NCI-H524 (cell line): ENCODE measurements around the gene CLPTM1L.
A peak's percentile ranks its signal among the peaks of the same experiment; 100 is the strongest.
"Not testable (repeated sequence)": the region's sequence is repeated elsewhere in the genome, so short reads cannot be mapped to it uniquely, and the experiment has no call there.

Experiments used
- DNase-seq, 2 experiments: peaks; one replicate each; lab custom pipeline; 2025; lab: John Stamatoyannopoulos, UW

CLPTM1L gene

GRCh38 chr5:1339818-1340210, 5.1 kb downstream of the CLPTM1L start:
- peak in 1 of 2 experiments; percentile 69 for DNase-seq

GRCh38 chr5:1339139-1339817, 5.6 kb downstream of the CLPTM1L start:
- DNase-seq = not testable (repeated sequence)

GRCh38 chr5:1338506-1339070, 6.3 kb downstream of the CLPTM1L start:
- DNase-seq = no peak

- DNase-seq = no peak
Measured at GRCh38 chr5:1338196-1338490, 6.8 kb downstream of the CLPTM1L start.

GRCh38 chr5:1337489-1338195, 7.3 kb downstream of the CLPTM1L start:
- DNase-seq = no peak

- no peak for DNase-seq
Measured at GRCh38 chr5:1336749-1337488, 8.0 kb downstream of the CLPTM1L start.

GRCh38 chr5:1336106-1336561, 8.8 kb downstream of the CLPTM1L start:
- no peak for DNase-seq

GRCh38 chr5:1335540-1336095, 9.3 kb downstream of the CLPTM1L start:
- DNase-seq = no peak

GRCh38 chr5:1334831-1335539, 9.9 kb downstream of the CLPTM1L start:
- DNase-seq = no peak

- no peak for DNase-seq
Measured at GRCh38 chr5:1333986-1334385, 10.9 kb downstream of the CLPTM1L start.

- not testable (repeated sequence) for DNase-seq
Measured at GRCh38 chr5:1333286-1333685, 11.6 kb downstream of the CLPTM1L start.

- no peak for DNase-seq
Measured at GRCh38 chr5:1332461-1333001, 12.4 kb downstream of the CLPTM1L start.

- no peak for DNase-seq
Measured at GRCh38 chr5:1331861-1332405, 13.0 kb downstream of the CLPTM1L start.

- DNase-seq = no peak
Measured at GRCh38 chr5:1330847-1331831, 13.8 kb downstream of the CLPTM1L start.

GRCh38 chr5:1330146-1330846, 14.6 kb downstream of the CLPTM1L start:
- no peak for DNase-seq

- no peak for DNase-seq
Measured at GRCh38 chr5:1329111-1329579, 15.8 kb downstream of the CLPTM1L start.

- not testable (repeated sequence) for DNase-seq
Measured at GRCh38 chr5:1328237-1329110, 16.4 kb downstream of the CLPTM1L start.
